Measurements from ENCODE around the gene CHCHD6.

DNA sequence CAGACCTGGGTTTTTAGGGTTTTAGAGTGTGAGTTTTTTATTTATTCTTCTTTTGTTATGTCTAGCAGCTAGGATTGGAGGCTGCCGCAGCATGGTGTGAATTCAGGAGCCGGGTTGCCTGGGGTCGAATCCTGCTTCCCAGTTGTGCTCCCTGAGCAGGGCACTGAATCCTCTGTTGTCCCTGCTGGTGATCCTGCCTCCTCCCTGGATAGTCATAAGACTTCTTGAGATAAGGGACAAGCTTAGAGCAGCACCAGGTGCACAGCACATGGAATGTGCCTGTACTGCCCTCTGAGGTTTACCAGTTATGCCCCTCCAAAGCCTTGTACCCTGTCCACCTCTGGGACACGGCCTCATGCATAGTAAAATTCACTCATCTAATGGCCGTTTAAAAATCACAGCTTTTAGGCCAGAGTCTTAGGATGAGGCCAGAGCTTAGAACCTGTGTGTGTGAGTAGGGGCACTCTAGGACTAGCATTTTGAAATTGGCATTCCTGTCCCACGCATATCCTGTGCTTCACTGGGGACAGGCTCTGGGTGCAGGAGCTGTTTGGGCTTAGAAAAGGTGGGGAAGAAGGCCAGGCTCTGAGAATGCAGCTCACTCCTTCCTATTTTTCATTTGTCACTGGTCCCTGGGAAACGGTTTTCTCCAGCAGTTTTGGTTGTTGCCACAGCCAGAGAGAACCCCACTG is 47.7 kb downstream of the CHCHD6 start:
- TF ChIP-seq, protein P1, sequence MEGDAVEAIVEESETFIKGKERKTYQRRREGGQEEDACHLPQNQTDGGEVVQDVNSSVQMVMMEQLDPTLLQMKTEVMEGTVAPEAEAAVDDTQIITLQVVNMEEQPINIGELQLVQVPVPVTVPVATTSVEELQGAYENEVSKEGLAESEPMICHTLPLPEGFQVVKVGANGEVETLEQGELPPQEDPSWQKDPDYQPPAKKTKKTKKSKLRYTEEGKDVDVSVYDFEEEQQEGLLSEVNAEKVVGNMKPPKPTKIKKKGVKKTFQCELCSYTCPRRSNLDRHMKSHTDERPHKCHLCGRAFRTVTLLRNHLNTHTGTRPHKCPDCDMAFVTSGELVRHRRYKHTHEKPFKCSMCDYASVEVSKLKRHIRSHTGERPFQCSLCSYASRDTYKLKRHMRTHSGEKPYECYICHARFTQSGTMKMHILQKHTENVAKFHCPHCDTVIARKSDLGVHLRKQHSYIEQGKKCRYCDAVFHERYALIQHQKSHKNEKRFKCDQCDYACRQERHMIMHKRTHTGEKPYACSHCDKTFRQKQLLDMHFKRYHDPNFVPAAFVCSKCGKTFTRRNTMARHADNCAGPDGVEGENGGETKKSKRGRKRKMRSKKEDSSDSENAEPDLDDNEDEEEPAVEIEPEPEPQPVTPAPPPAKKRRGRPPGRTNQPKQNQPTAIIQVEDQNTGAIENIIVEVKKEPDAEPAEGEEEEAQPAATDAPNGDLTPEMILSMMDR (conservative IDR thresholded peaks at IDR 0.05) = no peak
- no peak for TF ChIP-seq EZH2 (IDR thresholded peaks at IDR 0.05; ENCODE audit: low read depth)

Measured in PC-9 (cell line).